ENCODE data around the gene MEF2C. TPM values are rescaled to one million over a fixed set of nuclear protein-coding genes. Genes with fewer than 3 reads are reported as not detected.
"Not testable (repeated sequence)": the region's sequence is repeated elsewhere in the genome, so short reads cannot be mapped to it uniquely, and the experiment has no call there.

MEF2C gene
- total RNA-seq, 1 experiment from 2014 or later: 5.2 TPM

DNA sequence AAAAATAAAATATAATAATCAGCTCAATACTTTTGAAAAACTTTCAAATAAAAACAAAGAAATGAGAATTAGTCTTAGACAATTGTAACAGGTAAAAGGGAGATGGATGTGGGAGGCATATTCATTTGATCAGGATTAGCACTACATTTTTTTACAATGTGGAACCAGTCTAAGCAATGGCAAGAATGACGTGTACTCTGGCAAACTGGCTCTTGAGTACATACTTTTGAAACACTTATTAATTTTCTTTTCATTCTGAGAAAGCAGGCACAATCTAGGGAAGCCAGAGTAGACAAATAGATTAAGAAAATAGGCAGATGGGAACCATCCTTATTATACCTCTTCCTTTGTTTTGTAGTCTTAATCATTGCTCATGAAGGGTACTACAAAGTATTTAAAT, 79.7 kb downstream of the MEF2C start:
- no peak for DNase-seq (ENCODE audit: low read depth)

DNA sequence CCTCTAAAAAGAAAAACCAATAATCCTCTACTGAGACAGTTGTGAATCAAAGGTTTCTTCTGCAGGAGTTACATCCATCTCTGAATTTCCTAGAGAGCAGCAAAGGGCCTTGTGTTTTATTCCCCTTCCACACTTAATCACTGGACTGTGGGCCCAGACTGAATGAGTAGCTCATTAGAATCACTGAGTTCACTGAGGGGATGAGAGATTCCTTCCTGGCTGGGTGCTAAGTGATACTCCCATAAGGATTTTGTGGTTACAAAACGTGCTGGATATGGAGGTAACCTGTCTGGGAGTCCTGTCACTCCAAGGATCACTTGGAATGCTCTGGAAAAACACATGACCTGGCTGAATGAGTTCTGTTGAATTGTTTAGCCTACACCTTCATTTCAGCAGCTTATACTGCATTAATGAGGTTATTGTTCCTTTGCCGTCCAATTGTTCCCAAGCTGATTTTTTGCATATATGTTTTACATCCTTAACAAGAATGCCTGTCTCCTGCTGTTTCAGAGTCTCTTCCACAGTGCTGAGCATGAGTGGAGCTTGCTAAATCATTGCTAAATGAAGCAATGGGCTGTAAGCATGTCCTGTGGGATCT, 82.9 kb downstream of the MEF2C start:
- no peak for DNase-seq (ENCODE audit: low read depth)

DNA sequence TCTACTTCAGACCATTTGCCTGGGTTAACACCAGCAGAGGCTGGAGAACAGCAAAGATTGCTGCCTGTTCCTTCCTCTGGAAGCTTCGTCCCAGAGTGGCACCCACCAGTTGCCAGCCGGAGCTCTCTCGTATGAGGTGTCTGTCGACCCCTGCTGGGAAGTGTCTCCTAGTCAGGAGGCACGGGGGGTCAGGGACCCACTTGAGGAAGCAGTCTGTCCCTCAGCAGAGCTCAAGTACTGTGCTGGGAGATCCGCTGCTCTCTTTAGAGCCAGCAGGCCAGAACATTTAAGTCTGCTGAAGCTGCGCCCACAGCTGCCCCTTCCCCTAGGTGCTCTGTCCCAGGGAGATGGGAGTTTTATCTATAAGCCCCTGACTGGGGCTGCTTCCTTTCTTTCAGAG, 84.1 kb downstream of the MEF2C start:
- not testable (repeated sequence) for DNase-seq (ENCODE audit: low read depth)

DNA sequence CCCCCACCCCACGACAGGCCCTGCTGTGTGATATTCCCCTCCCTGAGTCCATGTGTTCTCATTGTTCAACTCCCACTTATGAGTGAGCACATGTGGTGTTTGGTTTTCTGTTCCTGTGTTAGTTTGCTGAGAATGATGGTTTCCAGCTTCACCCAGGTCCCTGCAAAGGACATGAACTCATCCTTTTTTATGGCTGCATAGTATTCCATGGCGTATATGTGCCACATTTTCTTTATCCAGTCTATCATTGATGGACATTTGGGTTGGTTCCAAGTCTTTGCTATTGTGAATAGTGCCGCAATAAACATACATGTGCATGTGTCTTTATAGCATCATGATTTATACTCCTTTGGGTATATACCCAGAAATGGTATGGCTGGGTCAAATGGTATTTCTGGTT, 89.2 kb downstream of the MEF2C start:
- not testable (repeated sequence) for DNase-seq (ENCODE audit: low read depth)

DNA sequence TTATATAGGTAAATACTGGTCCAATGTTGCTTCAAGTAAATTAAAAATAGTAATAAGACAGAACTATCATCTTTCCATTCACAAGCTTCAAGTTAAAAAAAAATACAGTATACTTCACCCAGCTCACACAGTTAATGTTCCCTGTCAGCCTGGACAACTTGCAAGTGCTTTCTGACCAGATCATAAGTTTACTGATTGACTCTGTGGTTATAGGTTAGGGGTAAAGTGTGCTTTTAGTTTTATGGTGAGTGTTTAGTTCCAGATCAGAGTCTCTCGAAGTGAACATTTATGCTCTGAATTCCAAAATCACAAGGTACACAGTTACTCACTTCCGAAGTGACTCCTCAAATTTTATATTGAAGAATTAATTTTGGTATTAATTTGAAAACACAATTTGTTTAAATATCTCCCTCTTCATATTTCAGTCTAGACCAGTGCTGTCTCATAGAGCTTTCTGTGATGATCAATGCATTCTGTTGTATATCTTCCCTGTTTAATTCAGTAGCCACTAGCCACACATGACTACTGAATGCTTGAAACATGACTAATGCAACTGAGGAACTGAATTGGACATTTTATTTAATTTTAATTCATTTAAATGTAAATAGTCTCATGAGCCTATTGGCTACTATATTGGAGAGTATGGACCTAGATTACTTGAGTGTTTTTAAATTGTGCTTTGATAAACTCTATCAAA, 90.7 kb downstream of the MEF2C start:
- no peak for DNase-seq (ENCODE audit: low read depth)

DNA sequence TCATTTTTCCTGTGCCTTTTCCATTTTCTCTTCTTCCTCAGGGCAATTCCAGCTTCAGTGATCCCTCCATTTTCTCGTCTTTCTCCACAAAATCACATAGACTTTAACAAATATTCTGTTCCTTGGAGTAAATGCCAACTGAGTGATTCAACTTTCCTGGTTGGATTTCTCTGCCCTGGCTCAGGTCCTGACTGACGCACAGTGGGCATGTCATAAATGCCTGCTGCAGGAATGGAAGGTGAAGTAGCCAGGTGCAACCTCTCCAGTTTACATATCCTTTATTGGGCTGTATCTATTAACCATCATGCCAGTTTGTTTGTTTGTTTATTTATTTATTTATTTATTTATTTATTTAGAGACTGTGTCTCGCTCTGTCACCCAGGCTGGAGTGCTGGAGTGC, 95.1 kb downstream of the MEF2C start:
- peak; percentile 15 for DNase-seq (ENCODE audit: low read depth)

DNA sequence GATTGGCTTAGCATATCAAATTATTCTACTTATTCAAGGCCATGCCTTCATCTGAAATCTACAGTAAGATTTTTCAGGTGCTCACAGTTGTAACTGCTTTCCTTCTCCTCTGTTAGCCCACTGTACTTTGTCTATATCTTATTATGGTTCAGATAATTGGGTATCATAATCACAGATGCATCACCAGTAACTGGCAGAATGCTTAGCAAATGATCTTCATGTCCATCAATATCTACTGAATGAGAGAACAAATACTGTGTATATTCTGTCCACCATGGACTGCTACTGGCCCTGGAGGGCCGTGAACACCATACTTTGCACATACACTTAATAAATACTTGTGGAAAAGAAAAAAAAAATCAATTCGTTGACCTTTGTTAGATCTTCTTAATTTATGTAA, 96.2 kb downstream of the MEF2C start:
- no peak for DNase-seq (ENCODE audit: low read depth)

DNA sequence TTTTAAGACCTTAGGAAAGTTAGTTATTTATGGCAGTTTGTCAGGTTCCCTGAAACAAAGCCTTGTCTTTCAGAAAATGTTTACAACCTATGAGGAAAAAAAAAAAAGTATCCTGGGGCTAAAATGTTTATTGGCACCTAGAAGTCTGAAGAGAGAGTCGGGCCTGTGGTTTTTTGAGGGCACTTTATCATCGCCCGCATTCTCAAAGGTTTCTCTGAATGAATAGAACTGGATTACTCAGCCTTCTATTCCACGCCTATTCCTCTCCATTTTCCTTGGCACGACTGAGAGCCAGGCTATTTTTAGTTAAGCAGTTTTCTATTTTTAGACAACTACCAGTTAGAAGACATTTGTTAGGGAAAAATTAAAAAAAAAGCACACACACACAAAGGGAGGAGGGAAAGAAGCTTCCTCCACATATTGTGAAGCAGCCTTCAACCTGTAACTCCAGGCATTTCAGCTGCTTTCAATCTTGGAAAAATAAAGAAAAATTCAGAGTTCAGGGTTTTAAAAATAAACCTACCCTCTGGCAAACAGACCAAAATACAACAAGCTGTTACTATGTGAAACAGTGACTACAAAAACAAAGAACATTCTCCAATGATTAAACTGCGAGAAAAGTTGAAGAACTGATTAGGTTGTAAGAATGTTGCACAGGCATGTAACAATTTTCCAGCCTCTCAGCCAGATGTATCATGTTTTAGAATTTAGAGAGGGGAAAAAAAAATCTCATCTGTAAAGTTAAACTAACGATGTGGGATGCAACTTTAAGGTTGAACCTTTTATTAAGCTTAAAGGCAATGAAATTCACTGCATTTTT, 97.0 kb downstream of the MEF2C start:
- peak; percentile 90 for DNase-seq (ENCODE audit: low read depth)

DNA sequence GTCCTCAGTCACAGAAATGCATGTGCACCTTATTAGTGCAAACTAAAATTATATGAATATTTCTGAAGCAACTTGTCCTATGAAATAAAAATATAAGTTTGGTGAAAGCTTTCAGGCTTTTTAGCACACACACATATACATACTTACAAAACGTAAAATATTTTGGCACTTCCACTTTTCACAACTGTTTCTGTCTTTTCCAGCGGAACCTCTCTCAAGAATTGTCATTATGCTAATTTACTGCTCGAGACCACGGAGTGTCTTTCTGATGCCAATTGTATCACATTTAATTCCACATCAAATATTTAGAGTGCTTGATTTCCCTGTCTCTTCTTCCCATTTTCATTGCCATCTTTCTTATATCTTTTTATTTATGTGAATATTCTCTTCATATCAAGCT, 100.4 kb downstream of the MEF2C start:
- DNase-seq (ENCODE audit: low read depth): no peak

DNA sequence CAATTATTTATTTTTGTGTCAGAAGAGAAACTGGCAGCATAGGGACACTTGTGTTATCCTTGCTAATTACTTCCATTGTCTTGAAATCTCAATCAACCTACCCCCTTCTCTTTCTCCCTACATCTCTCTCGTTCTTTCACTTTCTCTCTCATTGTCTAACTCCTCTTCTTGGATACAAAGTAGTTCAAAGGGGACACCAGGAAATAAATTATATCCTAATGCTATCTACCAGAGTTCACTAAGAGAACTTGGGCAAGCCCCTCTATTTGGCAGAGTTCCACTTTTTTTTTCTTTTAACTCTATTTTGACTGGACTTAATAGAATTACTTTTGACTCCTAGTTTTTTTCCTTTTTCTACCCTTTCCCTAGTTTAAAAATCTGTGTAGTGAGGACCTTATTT, 102.2 kb downstream of the MEF2C start:
- DNase-seq (ENCODE audit: low read depth): no peak

DNA sequence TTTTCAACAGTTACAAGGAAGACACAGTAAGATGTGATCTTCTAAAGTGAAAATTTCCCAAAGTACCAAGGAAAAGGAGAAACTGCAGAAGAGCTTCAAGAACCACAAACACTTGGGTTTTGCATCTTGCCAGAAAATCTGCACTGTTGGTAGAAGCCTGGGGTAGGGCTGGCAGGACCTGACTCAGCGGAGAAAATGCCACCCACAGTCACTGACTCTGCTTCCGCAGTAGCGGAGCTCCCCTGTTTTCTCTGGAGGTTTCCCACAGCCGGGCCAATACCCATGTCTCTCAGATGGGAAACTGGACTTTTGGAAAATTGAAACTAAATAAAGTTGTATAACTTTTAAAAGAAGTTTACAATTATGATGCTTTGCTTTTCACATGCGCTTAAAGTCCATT, 104.2 kb downstream of the MEF2C start:
- peak; percentile 75 for DNase-seq (ENCODE audit: low read depth)

DNA sequence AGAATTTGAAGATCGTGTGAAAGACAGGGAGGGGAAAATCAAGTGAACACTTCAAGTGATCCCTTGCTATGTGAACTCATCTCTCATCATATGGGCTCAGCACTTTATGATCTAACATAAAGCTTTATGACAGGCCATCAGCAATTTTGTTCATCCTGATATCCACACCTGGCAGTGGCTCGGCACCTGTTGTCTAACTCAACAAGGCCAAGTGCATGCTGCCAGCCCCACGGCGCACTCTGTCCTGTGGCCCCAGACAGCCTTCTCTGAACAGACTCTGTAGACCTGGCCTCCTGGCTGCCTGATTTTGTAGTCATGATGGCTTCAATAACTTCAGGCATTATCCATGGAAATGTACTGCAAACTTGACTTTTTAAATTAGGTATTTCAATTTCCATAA, 106.3 kb downstream of the MEF2C start:
- no peak for DNase-seq (ENCODE audit: low read depth)

DNA sequence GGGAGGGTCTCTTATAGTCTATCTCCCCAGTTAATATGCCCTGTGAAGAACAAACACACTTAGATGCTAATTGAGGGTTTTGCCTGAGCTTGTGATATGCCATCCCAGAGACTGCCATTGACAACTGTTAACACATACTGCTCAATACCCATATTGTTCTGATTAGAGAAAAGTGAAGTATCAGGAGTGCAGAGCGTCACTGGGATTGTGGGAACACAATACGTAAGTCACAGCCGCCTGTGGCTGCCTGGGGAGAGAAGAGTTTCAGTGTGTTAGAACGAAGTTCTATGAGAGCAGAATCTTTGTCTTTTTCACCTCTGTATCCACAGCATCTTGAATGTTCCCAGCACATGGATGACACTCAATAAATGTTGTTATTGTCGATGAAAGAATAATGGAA, 110.2 kb downstream of the MEF2C start:
- DNase-seq (ENCODE audit: low read depth): no peak

DNA sequence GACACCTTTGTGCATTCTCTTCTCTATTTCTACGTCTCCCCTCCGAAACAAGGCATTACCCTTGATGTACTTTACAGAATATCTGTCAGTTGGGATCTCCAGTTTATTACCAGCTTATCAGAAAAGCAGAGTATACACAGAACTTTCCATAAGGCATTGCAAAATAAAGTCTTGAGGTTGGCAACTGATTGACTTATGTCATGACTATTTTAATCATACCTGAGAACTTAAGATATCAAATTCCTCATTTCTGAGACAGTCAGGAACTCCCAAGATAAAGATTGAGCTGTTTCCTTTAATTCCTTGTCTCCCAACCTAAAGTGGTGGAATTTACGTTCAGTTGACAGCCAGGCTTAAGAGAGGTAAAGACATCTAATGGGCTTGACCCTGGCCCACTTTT, 110.9 kb downstream of the MEF2C start:
- no peak for DNase-seq (ENCODE audit: low read depth)

DNA sequence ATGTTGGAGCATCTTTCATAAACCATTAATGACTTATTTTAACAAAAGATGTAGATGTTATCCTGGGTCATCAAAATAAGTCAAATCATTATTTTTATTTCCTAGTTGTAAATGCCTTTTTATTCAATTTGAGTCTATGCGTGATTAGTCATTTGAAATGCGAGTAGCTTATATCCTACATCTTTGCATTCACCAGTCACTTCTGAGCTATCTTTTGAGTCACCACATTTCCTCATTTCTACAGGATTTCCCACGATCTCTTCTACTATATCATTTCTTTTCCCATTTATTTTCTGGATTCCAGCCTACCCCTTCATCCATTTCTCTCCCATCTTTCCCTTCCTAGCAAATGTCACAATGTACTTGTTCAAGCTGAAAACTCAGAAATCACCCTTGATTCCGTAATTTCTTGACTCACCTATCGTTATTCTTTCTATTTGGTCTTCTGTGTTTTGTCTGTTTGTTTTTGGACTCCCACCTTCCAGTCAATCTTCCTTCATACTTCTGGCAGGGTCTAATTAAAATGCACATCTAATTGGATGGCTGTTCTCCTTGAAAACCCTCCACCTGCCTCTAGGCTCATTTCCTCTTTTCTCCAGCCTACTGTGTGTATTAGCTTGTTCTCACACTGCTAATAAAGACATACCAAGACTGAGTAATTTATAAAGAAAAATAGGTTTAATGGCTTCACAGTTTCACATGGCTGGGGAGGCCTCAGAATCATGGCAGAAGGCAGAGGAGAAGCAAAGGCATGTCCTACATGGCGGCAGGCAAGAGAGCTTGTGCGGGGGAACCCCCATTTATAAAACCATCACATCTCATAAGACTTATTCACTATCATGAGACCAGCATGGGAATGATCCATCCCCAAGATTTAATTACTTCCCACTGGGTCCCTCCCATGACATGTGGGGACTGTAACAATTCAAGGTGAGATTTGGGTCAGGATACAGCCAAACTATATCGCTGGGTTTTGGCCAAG, 112.4 kb downstream of the MEF2C start:
- peak; percentile 13 for DNase-seq (ENCODE audit: low read depth)

DNA sequence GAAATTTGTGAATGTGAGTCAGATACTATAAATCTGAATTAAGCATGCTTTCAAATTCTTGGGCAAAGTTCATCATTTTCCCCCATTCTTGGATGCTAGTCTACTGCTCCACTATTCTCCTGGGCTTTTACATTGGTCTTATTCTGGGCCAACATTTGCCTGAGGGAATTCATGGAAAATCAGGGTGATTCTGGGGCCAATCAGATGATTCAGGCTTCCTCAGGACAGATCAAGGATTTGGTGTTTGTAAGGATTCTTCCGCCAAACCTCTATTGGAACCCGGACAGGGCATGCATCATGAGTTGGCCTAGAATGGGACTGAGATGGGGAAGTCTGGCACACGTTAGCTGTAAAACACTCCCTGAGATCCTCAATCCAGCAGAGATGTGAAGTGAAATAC, 113.8 kb downstream of the MEF2C start:
- DNase-seq (ENCODE audit: low read depth): no peak

DNA sequence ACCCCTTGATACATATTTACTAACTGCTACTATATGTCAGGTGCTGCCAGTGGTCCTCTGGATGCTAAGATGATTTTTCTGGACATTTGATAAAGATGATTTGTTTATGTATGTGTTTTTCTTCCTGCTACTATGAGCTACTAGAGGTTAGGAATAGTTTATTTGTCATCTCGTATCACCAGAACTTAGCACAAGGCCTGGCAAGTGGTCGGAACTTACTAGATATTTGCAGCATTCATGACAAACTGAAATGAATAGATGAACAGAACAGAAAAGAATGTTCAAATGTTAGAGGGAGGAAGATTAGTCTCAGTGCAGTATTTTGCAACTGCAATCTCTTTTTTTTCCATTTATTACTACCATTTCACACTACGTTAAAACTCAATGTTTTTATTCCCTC, 114.6 kb downstream of the MEF2C start:
- no peak for DNase-seq (ENCODE audit: low read depth)

DNA sequence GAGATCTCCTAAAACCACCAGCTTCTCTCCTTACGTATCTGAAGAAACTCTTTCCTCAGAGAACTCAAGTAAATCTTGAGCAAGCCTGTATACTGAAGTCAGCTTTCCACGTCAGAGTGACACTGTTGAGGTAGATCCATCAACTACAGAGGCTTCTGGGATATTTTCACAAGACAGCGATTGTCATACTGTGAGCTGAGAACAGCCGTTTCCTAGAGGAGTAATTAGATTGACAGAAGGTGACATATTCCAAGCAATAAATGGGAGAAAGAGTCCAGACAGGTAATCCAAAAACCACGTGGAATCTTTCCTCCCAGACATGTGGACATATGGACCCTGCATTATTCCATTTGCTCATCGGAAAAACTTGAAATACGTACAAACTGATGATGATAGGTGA, 117.2 kb downstream of the MEF2C start:
- DNase-seq (ENCODE audit: low read depth): no peak

DNA sequence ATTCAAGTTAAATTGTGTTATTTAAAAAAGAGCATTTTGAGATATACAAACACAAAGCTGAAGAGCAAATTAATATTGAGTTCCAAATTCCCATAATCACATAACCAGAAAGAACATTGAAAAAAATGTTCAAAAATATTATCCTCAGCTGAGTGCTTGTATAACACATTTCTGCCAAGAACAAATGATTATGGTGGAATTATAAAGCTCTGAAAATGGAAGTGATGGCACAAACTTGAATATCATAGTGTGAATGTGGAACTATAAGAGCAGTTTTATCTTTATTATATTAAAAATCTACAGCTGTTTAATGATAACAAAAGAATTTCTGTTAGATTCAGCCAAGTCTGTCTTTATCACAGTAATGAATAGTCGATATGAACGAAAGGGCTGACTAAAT, 117.8 kb downstream of the MEF2C start:
- DNase-seq (ENCODE audit: low read depth): no peak

DNA sequence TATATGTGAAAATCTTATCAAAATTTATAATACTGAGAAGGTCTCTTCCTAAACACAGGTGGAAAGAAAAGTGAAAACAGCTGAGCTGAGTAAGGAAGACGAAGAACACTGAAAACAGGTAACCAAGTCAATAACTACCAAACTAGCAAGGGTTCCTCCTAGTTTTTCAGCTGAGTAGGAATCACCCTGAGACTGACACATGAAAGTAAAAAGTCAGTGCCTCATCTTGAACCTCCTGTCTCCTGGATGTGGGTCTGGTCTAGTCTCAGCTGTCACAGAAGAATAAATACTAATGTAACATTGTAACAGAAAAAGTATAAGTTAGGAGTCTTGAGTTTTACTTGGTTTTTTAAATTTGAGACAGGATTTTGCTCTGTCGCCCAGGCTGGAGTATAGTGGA, 121.0 kb downstream of the MEF2C start:
- no peak for DNase-seq (ENCODE audit: low read depth)

DNA sequence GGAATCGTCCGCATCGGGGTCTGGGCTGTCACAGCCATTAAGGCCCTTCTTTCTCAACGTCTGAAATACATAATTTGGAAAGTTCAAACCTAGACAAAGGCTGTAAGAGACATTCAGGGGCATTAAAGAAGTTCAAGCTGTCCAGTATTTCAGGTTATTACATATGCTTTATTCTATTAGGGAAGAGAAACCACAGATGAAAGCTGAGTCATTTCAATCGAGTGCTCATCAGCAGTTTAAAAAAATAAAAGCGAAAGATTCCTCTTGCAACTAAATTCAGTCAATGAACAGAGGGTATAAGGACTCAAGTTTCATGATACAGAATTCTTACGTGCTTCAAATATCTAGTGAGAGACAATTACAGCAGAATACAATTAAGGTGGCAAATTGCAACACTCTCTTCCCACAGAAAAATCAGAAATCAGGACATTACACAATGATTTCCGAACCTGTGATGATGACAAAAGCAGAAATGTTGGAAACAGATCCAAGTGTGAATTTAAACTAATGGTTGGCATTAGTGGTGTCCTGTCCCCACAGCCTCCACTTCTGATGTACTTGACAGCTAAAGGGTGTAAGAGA, 121.6 kb downstream of the MEF2C start:
- no peak for DNase-seq (ENCODE audit: low read depth)

Measured in Daoy (cell line).